ENCODE results near the gene TLR4.

Gene TLR4

DNA sequence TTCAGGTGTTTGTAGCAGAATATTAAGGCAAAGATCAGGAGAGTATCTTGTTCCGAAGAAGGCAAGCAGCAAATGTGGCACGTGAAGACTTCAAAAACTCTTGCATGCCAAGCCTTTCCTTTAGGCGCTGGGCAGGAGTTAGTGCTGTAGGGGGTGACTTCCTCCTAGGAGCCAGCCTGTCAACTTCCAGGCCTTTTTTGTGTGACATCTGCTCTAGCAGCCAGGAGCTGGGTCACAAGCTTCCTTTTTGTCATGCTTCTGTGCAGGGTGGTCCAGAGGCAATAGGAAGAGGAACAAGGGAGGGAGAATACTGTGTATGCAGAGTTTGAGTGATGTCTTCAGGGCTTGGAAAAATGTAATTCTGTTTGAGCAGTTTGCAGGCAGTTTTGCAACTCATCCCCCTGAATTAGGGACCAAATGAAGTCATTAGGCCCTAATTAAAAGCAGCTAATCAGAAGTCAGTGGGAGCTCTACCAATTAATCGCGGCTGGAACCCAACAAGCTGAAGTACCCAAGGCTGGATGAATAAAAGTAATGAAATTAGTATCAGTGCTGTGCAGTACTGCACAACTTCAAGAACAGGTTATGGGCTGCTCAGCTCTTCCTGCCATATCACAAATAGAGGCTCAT, 53.5 kb downstream of the TLR4 start:
- Mint-ChIP-seq H3K36me3 (ENCODE audit: insufficient read depth) (no peaks in the 10 kb centered on the region), H3K4me1 (no peaks in the 10 kb centered on the region), H3K4me3 (no peak overlapping the region), H3K9me3 (no peaks in the 10 kb centered on the region), H3K27me3 (peaks cover 27% of the 10 kb centered on the region), H3K27ac (ENCODE audit: low read depth) (no peak overlapping the region)
- ATAC-seq (replicated peaks; ENCODE audit: extremely low read depth, poor library complexity, severe bottlenecking) (no peak), DNase-seq (ENCODE audit: low spot score in 2 of 2) (no peak)

DNA sequence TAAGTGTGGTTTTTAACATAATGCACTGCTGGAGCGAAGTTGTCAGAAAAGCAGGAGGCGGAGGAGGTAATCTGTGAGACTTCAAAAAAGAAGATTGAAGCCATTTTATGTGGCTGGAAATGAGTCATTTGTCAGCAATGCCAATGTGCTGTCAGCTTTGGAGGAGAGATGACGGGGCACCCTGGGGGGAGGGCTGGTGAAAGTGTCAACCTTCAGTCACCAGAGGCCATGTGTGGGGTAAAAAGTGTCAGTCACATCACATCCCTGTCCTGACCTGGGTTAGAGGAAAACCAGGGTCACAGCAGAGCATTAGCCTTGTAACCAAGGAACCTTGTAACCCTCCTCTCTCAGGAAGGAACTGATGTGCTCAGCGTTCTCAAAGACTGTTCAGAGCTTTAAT, 59.1 kb downstream of the TLR4 start:
- Mint-ChIP-seq H3K36me3 (ENCODE audit: insufficient read depth) (no peaks in the 10 kb centered on the region), H3K4me3 (no peak overlapping the region), H3K27me3 (peaks cover 16% of the 10 kb centered on the region), H3K9me3 (no peaks in the 10 kb centered on the region), H3K27ac (ENCODE audit: low read depth) (no peak overlapping the region), H3K4me1 (no peaks in the 10 kb centered on the region)
- no peak for ATAC-seq (replicated peaks; ENCODE audit: extremely low read depth, poor library complexity, severe bottlenecking)
- DNase-seq (ENCODE audit: low spot score in 2 of 2): no peak

- DNase-seq (ENCODE audit: low spot score in 2 of 2) (no peak), ATAC-seq (replicated peaks; ENCODE audit: extremely low read depth, poor library complexity, severe bottlenecking) (no peak)
- no peaks in the 10 kb centered on the region for H3K9me3 Mint-ChIP-seq
- H3K27ac Mint-ChIP-seq (ENCODE audit: low read depth): no peak overlapping the region
- H3K4me3 Mint-ChIP-seq: no peak overlapping the region
- no peaks in the 10 kb centered on the region for H3K36me3 Mint-ChIP-seq (ENCODE audit: insufficient read depth)
- peaks cover 22% of the 10 kb centered on the region for H3K27me3 Mint-ChIP-seq
- H3K4me1 Mint-ChIP-seq: no peaks in the 10 kb centered on the region
These were observed 64.7 kb downstream of the TLR4 start for GRCh38 chr9:117768750-117769395.

GRCh38 chr9:117771136-117771535, 66.9 kb downstream of the TLR4 start:
- H3K4me3 Mint-ChIP-seq: no peak overlapping the region
- no peaks in the 10 kb centered on the region for H3K36me3 Mint-ChIP-seq (ENCODE audit: insufficient read depth)
- H3K9me3 Mint-ChIP-seq: no peaks in the 10 kb centered on the region
- no peak for ATAC-seq (replicated peaks; ENCODE audit: extremely low read depth, poor library complexity, severe bottlenecking)
- H3K27ac Mint-ChIP-seq (ENCODE audit: low read depth): no peak overlapping the region
- H3K4me1 Mint-ChIP-seq: no peaks in the 10 kb centered on the region
- peaks cover 33% of the 10 kb centered on the region for H3K27me3 Mint-ChIP-seq
- no peak for DNase-seq (ENCODE audit: low spot score in 2 of 2)

GRCh38 chr9:117772960-117773359, 68.8 kb downstream of the TLR4 start:
- Mint-ChIP-seq H3K9me3 (no peaks in the 10 kb centered on the region), H3K27me3 (peaks cover 33% of the 10 kb centered on the region), H3K4me1 (no peaks in the 10 kb centered on the region)

More at GRCh38 chr9:117772960-117773359, 68.8 kb downstream of the TLR4 start:
- H3K27ac Mint-ChIP-seq (ENCODE audit: low read depth): no peak overlapping the region
- no peak overlapping the region for H3K4me3 Mint-ChIP-seq
- H3K36me3 Mint-ChIP-seq (ENCODE audit: insufficient read depth): no peaks in the 10 kb centered on the region
- DNase-seq (ENCODE audit: low spot score in 2 of 2) (no peak), ATAC-seq (replicated peaks; ENCODE audit: extremely low read depth, poor library complexity, severe bottlenecking) (no peak)
